ENCODE data around the gene RGS14.
"Not testable (repeated sequence)": the region's sequence is repeated elsewhere in the genome, so short reads cannot be mapped to it uniquely, and the experiment has no call there.

Gene RGS14

DNA sequence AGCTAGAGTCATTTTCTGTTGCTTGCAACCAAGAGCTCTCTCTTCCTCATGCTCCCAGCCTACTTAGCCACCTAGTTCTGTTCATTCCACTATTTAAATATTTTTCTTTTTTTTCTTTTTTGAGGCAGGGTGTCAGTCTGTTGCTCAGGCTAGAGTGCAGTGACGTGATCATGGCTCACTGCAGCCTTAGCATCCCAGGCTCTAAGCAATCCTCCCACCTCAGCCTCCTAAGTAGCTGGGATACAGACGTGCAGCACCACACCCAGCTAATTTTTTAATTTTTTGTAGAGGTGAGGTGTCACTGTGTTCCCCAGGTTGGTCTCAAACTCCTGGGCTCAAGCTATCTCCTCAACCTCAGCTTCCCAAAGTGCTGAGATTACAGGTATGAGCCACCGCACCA lies 56.8 kb downstream of the RGS14 start:
- no peak overlapping the region for H3K4me3 ChIP-seq (ENCODE audit: low read length)
- H3K27me3 ChIP-seq (ENCODE audit: control insufficient read depth, insufficient read depth, low read length): no peaks in the 10 kb centered on the region
- H3K36me3 ChIP-seq (ENCODE audit: control insufficient read depth, insufficient read depth, low read length): no peaks in the 10 kb centered on the region
- no peaks in the 10 kb centered on the region for H3K4me1 ChIP-seq (ENCODE audit: control insufficient read depth, insufficient read depth, low read length)
- no peak overlapping the region for H3K9ac ChIP-seq (ENCODE audit: low read length)
- H3K27ac ChIP-seq (ENCODE audit: low read depth, low read length): no peak overlapping the region

DNA sequence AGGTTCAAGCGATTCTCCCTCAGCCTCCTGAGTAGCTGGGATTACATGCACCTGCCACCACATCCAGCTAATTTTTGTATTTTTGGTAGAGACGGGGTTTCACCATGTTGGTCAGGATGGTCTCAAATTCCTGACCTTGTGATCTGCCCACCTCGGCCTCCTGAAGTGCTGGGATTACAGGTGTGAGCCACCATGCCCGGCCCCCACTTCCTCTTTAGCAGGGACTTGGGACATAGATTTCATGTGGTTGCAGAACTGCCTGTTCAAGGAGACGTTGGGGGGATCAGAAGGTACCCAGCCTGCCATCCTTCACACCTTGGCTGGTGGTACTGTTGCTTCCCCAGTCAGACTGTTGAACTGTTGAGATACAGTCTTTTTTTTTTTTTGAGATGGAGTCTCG lies 59.4 kb downstream of the RGS14 start:
- not testable (repeated sequence) for H3K4me3 ChIP-seq (ENCODE audit: low read length); H3K9ac ChIP-seq (ENCODE audit: low read length); H3K27me3 ChIP-seq (ENCODE audit: control insufficient read depth, insufficient read depth, low read length); H3K27ac ChIP-seq (ENCODE audit: low read depth, low read length); H3K4me1 ChIP-seq (ENCODE audit: control insufficient read depth, insufficient read depth, low read length); H3K36me3 ChIP-seq (ENCODE audit: control insufficient read depth, insufficient read depth, low read length)

DNA sequence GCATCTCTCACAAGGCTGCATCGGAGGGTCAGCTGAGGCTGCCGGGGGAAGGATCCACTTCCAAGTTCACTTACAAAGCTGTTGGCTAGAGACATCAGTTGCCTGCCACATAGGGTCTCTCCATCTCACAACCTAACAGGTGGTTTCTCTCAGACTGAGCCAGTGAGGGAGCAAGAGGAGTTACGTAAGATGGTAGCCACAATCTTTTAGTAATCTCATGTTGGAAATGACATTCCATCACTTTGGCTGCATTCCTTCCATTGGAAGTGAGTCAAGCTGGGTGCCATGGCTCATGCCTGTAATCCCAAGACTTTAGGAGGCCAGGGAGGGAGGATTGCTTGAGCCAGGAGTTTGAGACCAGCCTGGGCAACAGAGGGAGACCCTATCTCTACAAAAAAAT lies 61.3 kb downstream of the RGS14 start:
- Histone ChIP-seq H3K27ac (ENCODE audit: low read depth, low read length) (no peak overlapping the region), H3K27me3 (ENCODE audit: control insufficient read depth, insufficient read depth, low read length) (no peaks in the 10 kb centered on the region), H3K4me3 (ENCODE audit: low read length) (no peak overlapping the region), H3K9ac (ENCODE audit: low read length) (no peak overlapping the region), H3K36me3 (ENCODE audit: control insufficient read depth, insufficient read depth, low read length) (no peaks in the 10 kb centered on the region), H3K4me1 (ENCODE audit: control insufficient read depth, insufficient read depth, low read length) (no peaks in the 10 kb centered on the region)

DNA sequence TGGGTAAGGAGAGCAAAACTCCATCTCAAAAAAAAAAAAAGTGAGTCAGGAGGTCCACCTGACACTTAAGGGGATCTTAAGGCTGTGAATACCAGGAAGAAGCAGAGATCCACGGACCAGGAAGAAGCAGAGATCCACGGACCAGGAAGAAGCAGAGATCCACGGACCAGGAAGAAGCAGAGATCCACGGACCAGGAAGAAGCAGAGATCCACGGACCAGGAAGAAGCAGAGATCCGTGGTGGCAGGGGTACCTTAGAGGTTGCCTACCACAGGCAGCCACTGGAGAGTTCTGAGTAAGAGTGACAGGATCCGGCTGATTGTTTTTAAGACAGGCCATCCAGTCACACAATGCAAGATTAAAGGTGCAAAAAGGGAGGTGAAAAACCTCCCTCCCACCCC lies 62.7 kb downstream of the RGS14 start:
- not testable (repeated sequence) for H3K4me1 ChIP-seq (ENCODE audit: control insufficient read depth, insufficient read depth, low read length); H3K36me3 ChIP-seq (ENCODE audit: control insufficient read depth, insufficient read depth, low read length); H3K4me3 ChIP-seq (ENCODE audit: low read length); H3K9ac ChIP-seq (ENCODE audit: low read length); H3K27ac ChIP-seq (ENCODE audit: low read depth, low read length); H3K27me3 ChIP-seq (ENCODE audit: control insufficient read depth, insufficient read depth, low read length)

DNA sequence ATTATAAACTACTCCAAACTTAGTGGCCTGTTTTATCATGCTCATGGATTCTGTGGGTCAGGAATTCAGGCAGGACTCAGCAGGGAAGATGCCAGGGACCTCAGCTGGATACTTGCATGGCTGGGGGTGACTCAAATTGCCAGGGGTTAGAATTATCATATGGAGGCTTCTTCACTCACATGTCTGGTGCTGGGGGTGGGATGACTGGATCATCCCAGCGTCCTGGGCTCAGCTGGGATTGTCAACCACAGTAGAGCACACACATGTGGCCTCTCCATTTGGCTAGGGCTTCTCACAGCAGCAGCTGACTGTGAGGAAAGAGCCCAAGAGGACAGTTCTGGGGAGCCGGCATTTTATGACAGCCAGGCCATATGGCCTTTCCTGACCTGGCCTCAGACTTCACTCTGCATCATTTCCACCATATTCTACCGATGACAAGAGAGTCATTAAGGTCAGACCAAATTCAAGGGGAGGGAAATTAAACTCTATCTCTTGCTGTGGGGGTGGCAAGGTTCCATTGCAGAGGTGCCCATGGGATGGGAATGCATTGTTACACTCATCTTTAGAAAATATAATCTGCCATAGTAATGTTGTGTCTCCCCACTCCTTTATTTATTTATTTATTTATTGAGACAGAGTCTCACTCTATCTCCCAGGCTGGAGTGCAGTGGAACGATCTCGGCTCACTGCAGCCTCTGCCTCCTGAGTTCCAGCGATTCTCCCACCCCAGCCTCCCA lies 63.5 kb downstream of the RGS14 start:
- Histone ChIP-seq H3K4me1 (ENCODE audit: control insufficient read depth, insufficient read depth, low read length) (peaks cover 4% of the 10 kb centered on the region), H3K27me3 (ENCODE audit: control insufficient read depth, insufficient read depth, low read length) (no peaks in the 10 kb centered on the region), H3K36me3 (ENCODE audit: control insufficient read depth, insufficient read depth, low read length) (no peaks in the 10 kb centered on the region), H3K4me3 (ENCODE audit: low read length) (no peak overlapping the region), H3K9ac (ENCODE audit: low read length) (no peak overlapping the region), H3K27ac (ENCODE audit: low read depth, low read length) (no peak overlapping the region)
